NB4 (cell line): ENCODE data around the gene SPON1.

Experiments
- MAX ChIP-seq: IDR thresholded peaks from 2 replicates; pipeline ENCODE4 v1.6.1; 2011; ENCODE audit warnings: low read depth, low read length
- POLR2A ChIP-seq: IDR thresholded peaks from 2 replicates; pipeline ENCODE4 v1.6.1; 2011; ENCODE audit warnings: mild to moderate bottlenecking; ENCODE audit not compliant: insufficient read length; ENCODE audit errors: extremely low read depth
- TF ChIP-seq, protein P1 (sequence below): IDR thresholded peaks from one replicate; pipeline ENCODE4 v1.5.1; 2012; ENCODE audit warnings: low read depth, low read length

- TF ChIP-seq, protein P1, sequence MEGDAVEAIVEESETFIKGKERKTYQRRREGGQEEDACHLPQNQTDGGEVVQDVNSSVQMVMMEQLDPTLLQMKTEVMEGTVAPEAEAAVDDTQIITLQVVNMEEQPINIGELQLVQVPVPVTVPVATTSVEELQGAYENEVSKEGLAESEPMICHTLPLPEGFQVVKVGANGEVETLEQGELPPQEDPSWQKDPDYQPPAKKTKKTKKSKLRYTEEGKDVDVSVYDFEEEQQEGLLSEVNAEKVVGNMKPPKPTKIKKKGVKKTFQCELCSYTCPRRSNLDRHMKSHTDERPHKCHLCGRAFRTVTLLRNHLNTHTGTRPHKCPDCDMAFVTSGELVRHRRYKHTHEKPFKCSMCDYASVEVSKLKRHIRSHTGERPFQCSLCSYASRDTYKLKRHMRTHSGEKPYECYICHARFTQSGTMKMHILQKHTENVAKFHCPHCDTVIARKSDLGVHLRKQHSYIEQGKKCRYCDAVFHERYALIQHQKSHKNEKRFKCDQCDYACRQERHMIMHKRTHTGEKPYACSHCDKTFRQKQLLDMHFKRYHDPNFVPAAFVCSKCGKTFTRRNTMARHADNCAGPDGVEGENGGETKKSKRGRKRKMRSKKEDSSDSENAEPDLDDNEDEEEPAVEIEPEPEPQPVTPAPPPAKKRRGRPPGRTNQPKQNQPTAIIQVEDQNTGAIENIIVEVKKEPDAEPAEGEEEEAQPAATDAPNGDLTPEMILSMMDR: no peak
- TF ChIP-seq MAX (no peak), POLR2A (no peak)
These were observed 142.9 kb downstream of the SPON1 start for GRCh38 chr11:14105446-14105845.
